ENCODE results near the gene MAST4. TPM values are rescaled to one million over a fixed set of nuclear protein-coding genes. Genes with fewer than 3 reads are reported as not detected.

MAST4 gene
- total and polyA plus RNA-seq, 2 of the 8 experiments (the other 6 are each of a cell fraction or from before 2014, with no cell fraction given): 1.5 to 2.6 TPM

- H2BK5ac ChIP-seq (ENCODE audit: low read depth, low read length): no peak overlapping the region
- POLR2A ChIA-PET (ENCODE audit: partially characterized antibody): no interaction called here
- no peak overlapping the region for H4K8ac ChIP-seq (ENCODE audit: extremely low read depth, insufficient read depth, low read length)
- no peaks in the 10 kb centered on the region for H3K4me1 ChIP-seq (replicated peaks in 1 of 4; ENCODE audit: control insufficient read depth in 3 of 4, insufficient read depth in 4 of 4, low read length in 3 of 4)
- H3K18ac ChIP-seq (ENCODE audit: extremely low read depth, low read length): no peak overlapping the region
- 90% methylated on average over 7 of the region's 7 CpGs; no CpG with 5 or more reads in 1 of the 2 experiments for WGBS, 2 experiments (ENCODE audit: extremely low coverage in 1 of 2, insufficient coverage in 1 of 2, insufficient read length in 1 of 2, insufficient replicate concordance in 2 of 2, low coverage in 1 of 2, low lambda C conversion rate in 2 of 2, missing lambda C conversion rate in 1 of 2)
- H3K27me3 ChIP-seq (replicated peaks in 1 of 4; ENCODE audit: control insufficient read depth in 3 of 4, extremely low read depth in 1 of 4, insufficient read depth in 3 of 4, low read length in 3 of 4): no peaks in the 10 kb centered on the region
- H2BK15ac ChIP-seq (ENCODE audit: low read length): no peak overlapping the region
- CTCF ChIA-PET (ENCODE audit: partially characterized antibody): no interaction called here
- no peaks in the 10 kb centered on the region; the same call in 1 of the 2 replicates for H3K79me1 ChIP-seq (ENCODE audit: low read depth, low read length)
- H3K4me3 ChIP-seq (ENCODE audit: extremely low read depth in 1 of 4, insufficient read depth in 2 of 4, low read depth in 3 of 4, low read length in 4 of 4): no peak overlapping the region
- no peaks in the 10 kb centered on the region for H3K9me3 ChIP-seq (ENCODE audit: insufficient read depth in 2 of 2, low read depth in 1 of 2, low read length in 1 of 2)
- no peak overlapping the region for H3K27ac ChIP-seq (ENCODE audit: low read depth, low read length)
- H2AFZ ChIP-seq (ENCODE audit: low read length): no peak overlapping the region
- no peak overlapping the region for H3K4ac ChIP-seq (replicated peaks; ENCODE audit: insufficient read length, low read depth, low read length)
- no peak overlapping the region for H3K23ac ChIP-seq (ENCODE audit: insufficient read length)
- H4K5ac ChIP-seq (ENCODE audit: insufficient read length, low read depth, low read length): no peak overlapping the region
- H2AK5ac ChIP-seq (ENCODE audit: low read depth, low read length): no peak overlapping the region
- no peak overlapping the region for H3K14ac ChIP-seq (ENCODE audit: insufficient read length)
- FAIRE-seq: no peak
- H2BK12ac ChIP-seq (ENCODE audit: low read depth, low read length): no peak overlapping the region
- no peaks in the 10 kb centered on the region; the same call in 1 of the 2 replicates for H3K23me2 ChIP-seq (ENCODE audit: low read depth, low read length)
- no peak overlapping the region for H2BK20ac ChIP-seq (ENCODE audit: low read length)
- no peak for DNase-seq (ENCODE audit: low read depth in 1 of 2, low spot score in 2 of 2)
- H3K56ac ChIP-seq (replicated peaks; ENCODE audit: insufficient read length, low read depth, low read length): no peak overlapping the region
- no peak overlapping the region for H4K91ac ChIP-seq (replicated peaks; ENCODE audit: insufficient read length, low read length)
- no peak overlapping the region for H3K9ac ChIP-seq (replicated peaks in 1 of 4; ENCODE audit: extremely low read depth in 1 of 4, low read depth in 3 of 4, low read length in 3 of 4)
- H3K79me2 ChIP-seq (ENCODE audit: control insufficient read depth in 1 of 2, insufficient read depth in 2 of 2, low read length in 2 of 2): no peaks in the 10 kb centered on the region
- TF ChIP-seq TBP (IDR thresholded peaks at IDR 0.05; ENCODE audit: low read depth, low read length) (no peak), CREB1 (IDR thresholded peaks at IDR 0.05) (no peak)
- H3K36me3 ChIP-seq (ENCODE audit: control insufficient read depth in 2 of 4, insufficient read depth in 4 of 4, low read length in 3 of 4): no peaks in the 10 kb centered on the region
- no peak overlapping the region for H2BK120ac ChIP-seq (replicated peaks; ENCODE audit: low read depth, low read length)
- H4K20me1 ChIP-seq (replicated peaks in 1 of 2; ENCODE audit: control insufficient read depth in 1 of 2, insufficient read depth in 2 of 2, low read length in 2 of 2): no peaks in the 10 kb centered on the region
- no peak overlapping the region for H3K4me2 ChIP-seq (ENCODE audit: insufficient read depth in 1 of 2, low read depth in 2 of 2, low read length in 2 of 2)
Observed at GRCh38 chr5:67123819-67124218, 527.6 kb downstream of the MAST4 start.

Measured in H1 (cell line).